OCI-LY3 (cell line): ENCODE measurements around the gene CCN6.

Experiments
- H2AFZ ChIP-seq: fragments of 200-600, 300-600 bp; shearing (Covaris generic); 2 replicates; pipeline ENCODE4 v1.6.0; 2014; ENCODE audit warnings: antibody characterized with exemption, low read depth, low read length
- H3K27ac ChIP-seq: fragments of 200-600, 300-600 bp; sonication (generic); 2 replicates; pipeline ENCODE4 v1.5.1; 2014; ENCODE audit warnings: mild to moderate bottlenecking, low read length, moderate library complexity, mixed read lengths
- H3K27me3 ChIP-seq: fragments of 200-600, 300-600 bp; sonication (generic); 2 replicates; pipeline ENCODE4 v1.6.1; 2014; ENCODE audit warnings: low read depth, low read length, mixed read lengths
- H3K36me3 ChIP-seq: fragments of 200-600, 300-600 bp; sonication (generic); replicated peaks from 2 replicates; pipeline ENCODE3; 2014; ENCODE audit warnings: low read depth, low read length, mixed read lengths
- H3K4me1 ChIP-seq: fragments of 300-600, 200-600 bp; sonication (generic); 2 replicates; pipeline ENCODE4 v1.6.1; 2014; ENCODE audit warnings: low read length, mixed read lengths
- H3K4me2 ChIP-seq: fragments of 200-600, 300-600 bp; sonication (generic); 2 replicates; pipeline ENCODE4 v1.6.1; 2014; ENCODE audit warnings: low read length, mixed read lengths
- H3K4me3 ChIP-seq: fragments of 300-600, 200-600 bp; sonication (generic); 2 replicates; pipeline ENCODE4 v1.5.1; 2014; ENCODE audit warnings: antibody characterized with exemption, mild to moderate bottlenecking, low read length, moderate library complexity
- H3K79me2 ChIP-seq: fragments of 300-600, 200-600 bp; shearing (Covaris generic); 2 replicates; pipeline ENCODE4 v1.6.1; 2014; ENCODE audit warnings: mild to moderate bottlenecking, low read length, mixed read lengths
- H3K9ac ChIP-seq: fragments of 300-600, 200-600 bp; shearing (Covaris generic); 2 replicates; pipeline ENCODE4 v1.6.0; 2014; ENCODE audit warnings: mild to moderate bottlenecking, low read length, moderate library complexity
- H3K9me3 ChIP-seq: fragments of 200-600, 300-600 bp; shearing (Covaris generic); 2 replicates; pipeline ENCODE4 v1.6.1; 2014; ENCODE audit warnings: low read length, mixed read lengths; ENCODE audit not compliant: insufficient read depth
- H4K20me1 ChIP-seq: fragments of 200-600, 300-600 bp; sonication (generic); 2 replicates; pipeline ENCODE4 v1.6.1; 2016; ENCODE audit warnings: low read length, mixed read lengths; ENCODE audit not compliant: insufficient read depth
- EZH2phosphoT487 ChIP-seq: fragments of 200-600 bp; shearing (Covaris generic); IDR thresholded peaks from 2 replicates; pipeline ENCODE4 v1.6.1; 2018; ENCODE audit warnings: antibody characterized with exemption, mixed run types, low read depth
- TF ChIP-seq, protein P1 (sequence below): fragments of 200-600, 300-600 bp; sonication (generic); IDR thresholded peaks from 2 replicates; pipeline ENCODE4 v1.5.1; 2014; ENCODE audit warnings: antibody characterized with exemption, low read length, low read depth

Gene CCN6

GRCh38 chr6:112022749-112023148 lies 31.2 kb upstream of the CCN6 start:
- Histone ChIP-seq H3K79me2 (no peaks in the 10 kb centered on the region), H3K4me1 (peaks cover 3% of the 10 kb centered on the region; the same call in 1 of the 2 replicates), H3K9me3 (no peaks in the 10 kb centered on the region), H2AFZ (no peak overlapping the region), H3K4me2 (no peak overlapping the region), H3K9ac (no peak overlapping the region), H3K27ac (no peak overlapping the region), H3K4me3 (no peak overlapping the region), H3K27me3 (no peaks in the 10 kb centered on the region), H4K20me1 (no peaks in the 10 kb centered on the region), H3K36me3 (no peaks in the 10 kb centered on the region)
- no peak for TF ChIP-seq EZH2phosphoT487

DNA sequence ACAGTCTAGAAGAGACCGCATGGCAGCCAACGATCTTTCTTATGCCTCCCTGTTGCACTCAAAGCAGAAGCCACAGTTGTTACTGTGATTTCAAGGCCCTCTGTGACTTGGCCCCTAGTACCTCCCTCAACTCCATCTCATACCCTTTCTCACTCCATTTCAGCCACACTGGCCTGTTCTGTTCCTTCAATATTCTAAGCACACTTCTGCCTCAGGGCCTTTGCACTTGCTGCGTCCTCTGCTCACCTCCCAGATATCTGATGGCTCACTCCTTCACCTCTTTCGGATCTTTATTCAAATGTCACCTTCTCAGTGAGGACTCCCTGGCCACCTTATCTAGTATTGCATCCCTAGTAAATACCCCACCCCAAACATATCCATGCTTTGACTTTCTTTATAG lies 29.4 kb upstream of the CCN6 start:
- no peaks in the 10 kb centered on the region for H4K20me1 ChIP-seq
- no peaks in the 10 kb centered on the region for H3K27me3 ChIP-seq
- no peak overlapping the region for H3K27ac ChIP-seq
- no peak overlapping the region for H3K9ac ChIP-seq
- H3K4me2 ChIP-seq, result no peak overlapping the region
- H3K79me2 ChIP-seq, result no peaks in the 10 kb centered on the region
- no peaks in the 10 kb centered on the region for H3K36me3 ChIP-seq
- TF ChIP-seq, protein P1, sequence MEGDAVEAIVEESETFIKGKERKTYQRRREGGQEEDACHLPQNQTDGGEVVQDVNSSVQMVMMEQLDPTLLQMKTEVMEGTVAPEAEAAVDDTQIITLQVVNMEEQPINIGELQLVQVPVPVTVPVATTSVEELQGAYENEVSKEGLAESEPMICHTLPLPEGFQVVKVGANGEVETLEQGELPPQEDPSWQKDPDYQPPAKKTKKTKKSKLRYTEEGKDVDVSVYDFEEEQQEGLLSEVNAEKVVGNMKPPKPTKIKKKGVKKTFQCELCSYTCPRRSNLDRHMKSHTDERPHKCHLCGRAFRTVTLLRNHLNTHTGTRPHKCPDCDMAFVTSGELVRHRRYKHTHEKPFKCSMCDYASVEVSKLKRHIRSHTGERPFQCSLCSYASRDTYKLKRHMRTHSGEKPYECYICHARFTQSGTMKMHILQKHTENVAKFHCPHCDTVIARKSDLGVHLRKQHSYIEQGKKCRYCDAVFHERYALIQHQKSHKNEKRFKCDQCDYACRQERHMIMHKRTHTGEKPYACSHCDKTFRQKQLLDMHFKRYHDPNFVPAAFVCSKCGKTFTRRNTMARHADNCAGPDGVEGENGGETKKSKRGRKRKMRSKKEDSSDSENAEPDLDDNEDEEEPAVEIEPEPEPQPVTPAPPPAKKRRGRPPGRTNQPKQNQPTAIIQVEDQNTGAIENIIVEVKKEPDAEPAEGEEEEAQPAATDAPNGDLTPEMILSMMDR, result no peak
- TF ChIP-seq EZH2phosphoT487, result no peak
- H3K9me3 ChIP-seq, result no peaks in the 10 kb centered on the region
- peaks cover 11% of the 10 kb centered on the region for H3K4me1 ChIP-seq
- H3K4me3 ChIP-seq, result no peak overlapping the region
- no peak overlapping the region for H2AFZ ChIP-seq

- Histone ChIP-seq H3K9me3 (no peaks in the 10 kb centered on the region), H3K9ac (no peak overlapping the region), H4K20me1 (no peaks in the 10 kb centered on the region), H3K4me3 (no peak overlapping the region), H2AFZ (no peak overlapping the region), H3K4me2 (no peak overlapping the region), H3K27ac (no peak overlapping the region), H3K36me3 (no peaks in the 10 kb centered on the region), H3K4me1 (peaks cover 11% of the 10 kb centered on the region), H3K27me3 (no peaks in the 10 kb centered on the region), H3K79me2 (no peaks in the 10 kb centered on the region)
- no peak for TF ChIP-seq EZH2phosphoT487
- TF ChIP-seq, protein P1, result no peak
These were observed 27.0 kb upstream of the CCN6 start for GRCh38 chr6:112026933-112027332.

DNA sequence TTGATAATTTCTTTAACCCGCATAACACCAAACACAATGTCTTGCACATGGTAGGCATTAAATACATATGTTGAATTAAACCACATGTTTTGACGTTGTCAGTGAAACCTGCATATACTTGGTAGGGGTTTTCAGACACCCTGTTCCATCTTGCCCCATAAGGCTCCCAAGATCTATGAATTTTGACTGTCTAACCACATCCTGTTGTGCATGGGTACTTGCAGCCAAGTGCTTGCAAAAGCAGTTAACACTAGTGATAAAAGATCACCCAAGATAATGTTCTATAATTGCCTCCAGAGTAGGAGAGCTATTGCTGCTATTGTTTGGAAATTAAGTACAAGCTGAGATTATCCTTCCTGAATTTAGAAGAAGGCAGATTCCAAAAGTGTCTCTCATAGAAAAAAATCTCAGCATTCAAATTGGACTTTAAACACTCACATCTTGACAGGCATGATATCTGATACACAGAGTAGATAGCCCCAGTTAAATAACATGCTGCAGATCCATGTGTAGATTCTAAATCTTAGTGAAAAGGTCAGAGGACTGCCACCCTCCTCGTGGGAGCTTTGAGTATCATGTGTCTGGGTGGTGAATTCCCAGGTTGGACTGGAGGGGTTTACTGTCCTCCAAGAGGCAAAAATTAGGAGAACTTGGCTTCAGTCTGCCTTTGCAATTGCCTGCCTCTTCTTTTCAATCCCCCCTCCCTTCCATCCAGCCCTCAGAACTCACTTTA lies 25.8 kb upstream of the CCN6 start:
- no peak overlapping the region for H2AFZ ChIP-seq
- 0 out of 2 replicates have a peak, but pooled peaks cover 2% of the 10 kb centered on the region for H3K27me3 ChIP-seq
- no peak for TF ChIP-seq EZH2phosphoT487
- TF ChIP-seq, protein P1, result no peak
- no peak overlapping the region for H3K4me3 ChIP-seq
- no peak overlapping the region for H3K9ac ChIP-seq
- peaks cover 11% of the 10 kb centered on the region for H3K4me1 ChIP-seq
- no peaks in the 10 kb centered on the region for H4K20me1 ChIP-seq
- H3K79me2 ChIP-seq, result no peaks in the 10 kb centered on the region
- H3K4me2 ChIP-seq, result no peak overlapping the region
- H3K27ac ChIP-seq, result no peak overlapping the region
- H3K36me3 ChIP-seq, result no peaks in the 10 kb centered on the region
- no peaks in the 10 kb centered on the region for H3K9me3 ChIP-seq
